Stimulated activated CD8-positive, alpha-beta memory T cell treated with anti-CD3 and anti-CD28 coated beads, Interleukin-2, amount 100 ng/mL, for 48 hours (primary cell): ENCODE results near the gene PRF1.
"Not testable (repeated sequence)": the region's sequence is repeated elsewhere in the genome, so short reads cannot be mapped to it uniquely, and the experiment has no call there.

Experiments used
- DNase-seq, 2 donors: peaks; one replicate each; pipeline ENCODE4 v3.0.0-alpha.2; 2020; ENCODE audit warnings: low read depth in 2 of 2

PRF1 gene

GRCh38 chr10:70602665-70603448 lies at the start of gene PRF1:
PRF1 (minus strand) TSS chr10:70602741; CDS start chr10:70600902, 1,839 bp downstream.
- peak; percentile 77 to 88 for DNase-seq

- DNase-seq, result no peak
Observed at GRCh38 chr10:70651661-70652060, 49.1 kb upstream of the PRF1 start.

- DNase-seq, result no peak
Observed at GRCh38 chr10:70650718-70651117, 48.2 kb upstream of the PRF1 start.

GRCh38 chr10:70650104-70650503 lies 47.6 kb upstream of the PRF1 start:
- DNase-seq, result no peak

GRCh38 chr10:70649526-70649925 lies 47.0 kb upstream of the PRF1 start:
- DNase-seq, result no peak

- DNase-seq, result no peak
Observed at GRCh38 chr10:70648427-70648826, 45.9 kb upstream of the PRF1 start.

- DNase-seq, result no peak
Observed at GRCh38 chr10:70647086-70647485, 44.5 kb upstream of the PRF1 start.

- not testable (repeated sequence) for DNase-seq
Observed at GRCh38 chr10:70644959-70645358, 42.4 kb upstream of the PRF1 start.

- DNase-seq, result not testable (repeated sequence)
Observed at GRCh38 chr10:70643272-70643671, 40.7 kb upstream of the PRF1 start.

GRCh38 chr10:70639640-70640383 lies 37.3 kb upstream of the PRF1 start:
- DNase-seq, result not testable (repeated sequence)

- DNase-seq, result not testable (repeated sequence)
Observed at GRCh38 chr10:70634515-70634914, 32.0 kb upstream of the PRF1 start.

- DNase-seq, result no peak
Observed at GRCh38 chr10:70634011-70634410, 31.5 kb upstream of the PRF1 start.

GRCh38 chr10:70631735-70632134 lies 29.2 kb upstream of the PRF1 start:
- DNase-seq, result not testable (repeated sequence)

- no peak for DNase-seq
Observed at GRCh38 chr10:70629338-70629737, 26.8 kb upstream of the PRF1 start.

GRCh38 chr10:70626056-70626455 lies 23.5 kb upstream of the PRF1 start:
- DNase-seq, result no peak

- DNase-seq, result no peak
Observed at GRCh38 chr10:70622981-70623844, 20.7 kb upstream of the PRF1 start.

GRCh38 chr10:70622541-70622940 lies 20.0 kb upstream of the PRF1 start:
- no peak for DNase-seq

GRCh38 chr10:70621503-70622078 lies 19.1 kb upstream of the PRF1 start:
- DNase-seq, result no peak

GRCh38 chr10:70620020-70620289 lies 17.4 kb upstream of the PRF1 start:
- no peak for DNase-seq

GRCh38 chr10:70619271-70620019 lies 16.9 kb upstream of the PRF1 start:
- no peak for DNase-seq

GRCh38 chr10:70618663-70619062 lies 16.1 kb upstream of the PRF1 start:
- no peak for DNase-seq
